ENCODE results near the gene N4BP2L2. TPM values are rescaled to one million over a fixed set of nuclear protein-coding genes. Genes with fewer than 3 reads are reported as not detected.

Gene N4BP2L2
- total and polyA plus RNA-seq, 2 donors (not counting 3 experiments of a cell fraction or from before 2014, with no cell fraction given), result 21.7 to 101 TPM

GRCh38 chr13:32432856-32433255, 105.7 kb downstream of the N4BP2L2 start:
- intact Hi-C loops (cut with micrococcal nuclease) (no loop called here), dilution Hi-C loops (cut with MboI; ENCODE audit: extremely low pct_ligation_motif_present, low sequenced_read_pairs) (no loop called here)
- no peak overlapping the region for H3K4me2 ChIP-seq (ENCODE audit: insufficient read depth, low read length)
- H3K4me3 ChIP-seq (replicated peaks in 1 of 3; ENCODE audit: insufficient read depth in 1 of 3, low read depth in 1 of 3, low read length in 3 of 3), result no peak overlapping the region
- no peaks in the 10 kb centered on the region for H4K20me1 ChIP-seq (replicated peaks; ENCODE audit: control insufficient read depth, extremely low read depth, insufficient read depth, low read length)
- POLR2A ChIA-PET, result no interaction called here
- no peaks in the 10 kb centered on the region for H3K79me2 ChIP-seq (ENCODE audit: control insufficient read depth, insufficient read depth, low read length)
- CTCF ChIA-PET, result no interaction called here
- no peak for DNase-seq (ENCODE audit: low read depth, low spot score)
- no peak for TF ChIP-seq JUN (IDR thresholded peaks at IDR 0.05; ENCODE audit: borderline replicate concordance, insufficient read depth, insufficient read length, low read depth)
- TF ChIP-seq CTCF (IDR thresholded peaks at IDR 0.05; ENCODE audit: extremely low read depth in 1 of 2, insufficient read depth in 1 of 2, low read depth in 1 of 2, low read length in 2 of 2), result no peak
- no peak for TF ChIP-seq MYC (IDR thresholded peaks at IDR 0.05; ENCODE audit: low read depth, low read length)
- TF ChIP-seq POLR2A (IDR thresholded peaks at IDR 0.05; ENCODE audit: low read depth, low read length), result no peak
- TF ChIP-seq FOS (IDR thresholded peaks at IDR 0.05; ENCODE audit: borderline replicate concordance, insufficient read depth, low read length), result no peak
- H3K27me3 ChIP-seq (ENCODE audit: control insufficient read depth in 2 of 2, insufficient read depth in 2 of 2, low read length in 2 of 2), result no peaks in the 10 kb centered on the region
- no peak overlapping the region for H3K9ac ChIP-seq (replicated peaks; ENCODE audit: extremely low read depth, insufficient read depth, low read length)
- no TSS peak for BruUV-seq (replicated peaks)
- peaks cover 7% of the 10 kb centered on the region for H3K4me1 ChIP-seq (ENCODE audit: control insufficient read depth, extremely low read depth, insufficient read depth, low read length)
- H3K27ac ChIP-seq (ENCODE audit: insufficient read depth, low read depth, low read length), result no peak overlapping the region
- no peaks in the 10 kb centered on the region for H3K9me3 ChIP-seq (replicated peaks; ENCODE audit: control insufficient read depth, insufficient read depth, low read length)
- no peak overlapping the region for H2AFZ ChIP-seq (ENCODE audit: low read depth, low read length)
- no peaks in the 10 kb centered on the region for H3K9me1 ChIP-seq (replicated peaks; ENCODE audit: control insufficient read depth, extremely low read depth, insufficient read depth, low read length)
- FAIRE-seq, result no peak
- H3K36me3 ChIP-seq (ENCODE audit: control insufficient read depth in 2 of 2, extremely low read depth in 1 of 2, insufficient read depth in 2 of 2, low read length in 2 of 2), result no peaks in the 10 kb centered on the region

DNA sequence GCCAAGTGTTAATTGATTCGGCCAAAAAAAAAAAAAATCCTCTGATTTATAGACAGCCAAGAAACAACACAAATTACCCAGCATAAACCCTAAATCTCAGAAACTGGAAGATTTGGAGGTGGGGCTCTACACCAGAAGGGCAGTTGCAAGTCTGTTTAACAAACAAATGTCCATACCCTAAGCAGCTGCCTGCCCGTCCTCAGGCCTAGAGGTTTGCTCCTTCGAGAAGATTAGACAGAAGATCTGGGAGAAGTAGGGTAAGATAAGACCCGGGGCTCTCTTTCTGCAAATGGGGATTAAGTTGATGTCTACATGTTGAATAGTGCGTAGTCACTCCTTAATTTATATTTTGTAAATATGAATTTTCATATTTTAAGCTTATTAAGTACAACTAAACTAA, 107.2 kb downstream of the N4BP2L2 start:
- Histone ChIP-seq H3K27me3 (ENCODE audit: control insufficient read depth in 2 of 2, insufficient read depth in 2 of 2, low read length in 2 of 2) (no peaks in the 10 kb centered on the region), H3K27ac (ENCODE audit: insufficient read depth, low read depth, low read length) (no peak overlapping the region), H3K79me2 (ENCODE audit: control insufficient read depth, insufficient read depth, low read length) (no peaks in the 10 kb centered on the region), H3K4me2 (ENCODE audit: insufficient read depth, low read length) (no peak overlapping the region), H2AFZ (ENCODE audit: low read depth, low read length) (no peak overlapping the region), H3K36me3 (ENCODE audit: control insufficient read depth in 2 of 2, extremely low read depth in 1 of 2, insufficient read depth in 2 of 2, low read length in 2 of 2) (no peaks in the 10 kb centered on the region), H3K9me3 (replicated peaks; ENCODE audit: control insufficient read depth, insufficient read depth, low read length) (no peaks in the 10 kb centered on the region), H3K4me1 (ENCODE audit: control insufficient read depth, extremely low read depth, insufficient read depth, low read length) (peaks cover 11% of the 10 kb centered on the region), H3K9me1 (replicated peaks; ENCODE audit: control insufficient read depth, extremely low read depth, insufficient read depth, low read length) (no peaks in the 10 kb centered on the region), H3K4me3 (replicated peaks in 1 of 3; ENCODE audit: insufficient read depth in 1 of 3, low read depth in 1 of 3, low read length in 3 of 3) (no peak overlapping the region), H4K20me1 (replicated peaks; ENCODE audit: control insufficient read depth, extremely low read depth, insufficient read depth, low read length) (no peaks in the 10 kb centered on the region), H3K9ac (replicated peaks; ENCODE audit: extremely low read depth, insufficient read depth, low read length) (no peak overlapping the region)
- DNase-seq (ENCODE audit: low read depth, low spot score) (no peak), FAIRE-seq (no peak)
- TF ChIP-seq FOS (IDR thresholded peaks at IDR 0.05; ENCODE audit: borderline replicate concordance, insufficient read depth, low read length) (no peak), JUN (IDR thresholded peaks at IDR 0.05; ENCODE audit: borderline replicate concordance, insufficient read depth, insufficient read length, low read depth) (no peak), POLR2A (IDR thresholded peaks at IDR 0.05; ENCODE audit: low read depth, low read length) (no peak), CTCF (IDR thresholded peaks at IDR 0.05; ENCODE audit: extremely low read depth in 1 of 2, insufficient read depth in 1 of 2, low read depth in 1 of 2, low read length in 2 of 2) (no peak), GATA2 (IDR thresholded peaks at IDR 0.05; ENCODE audit: insufficient read depth, insufficient read length, low read depth, low read length) (no peak), POLR2AphosphoS5 (IDR thresholded peaks at IDR 0.05; ENCODE audit: insufficient read depth, low read depth, low read length) (no peak), EZH2 (IDR thresholded peaks at IDR 0.05; ENCODE audit: borderline replicate concordance, low read depth, low read length, severe bottlenecking) (no peak), MYC (IDR thresholded peaks at IDR 0.05; ENCODE audit: low read depth, low read length) (no peak)
- TF ChIP-seq, protein P1, sequence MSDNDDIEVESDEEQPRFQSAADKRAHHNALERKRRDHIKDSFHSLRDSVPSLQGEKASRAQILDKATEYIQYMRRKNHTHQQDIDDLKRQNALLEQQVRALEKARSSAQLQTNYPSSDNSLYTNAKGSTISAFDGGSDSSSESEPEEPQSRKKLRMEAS (IDR thresholded peaks at IDR 0.05; ENCODE audit: insufficient read depth, insufficient read length), result no peak
- ChIA-PET CTCF (no interaction called here), POLR2A (no interaction called here)
- dilution Hi-C loops (cut with MboI; ENCODE audit: extremely low pct_ligation_motif_present, low sequenced_read_pairs), result no loop called here
- BruUV-seq (replicated peaks), result no TSS peak
- intact Hi-C loops (cut with micrococcal nuclease), result no loop called here
